GM21786 (cell line): ENCODE measurements around the gene TCP11X2.
"Not testable (repeated sequence)": the region's sequence is repeated elsewhere in the genome, so short reads cannot be mapped to it uniquely, and the experiment has no call there.

Source experiments
- ATAC-seq: cut with Tn5 transposase; IDR thresholded peaks from one replicate; pipeline ENCODE4 v1.9.1; 2021; ENCODE audit not compliant: unreplicated experiment

TCP11X2 gene

DNA sequence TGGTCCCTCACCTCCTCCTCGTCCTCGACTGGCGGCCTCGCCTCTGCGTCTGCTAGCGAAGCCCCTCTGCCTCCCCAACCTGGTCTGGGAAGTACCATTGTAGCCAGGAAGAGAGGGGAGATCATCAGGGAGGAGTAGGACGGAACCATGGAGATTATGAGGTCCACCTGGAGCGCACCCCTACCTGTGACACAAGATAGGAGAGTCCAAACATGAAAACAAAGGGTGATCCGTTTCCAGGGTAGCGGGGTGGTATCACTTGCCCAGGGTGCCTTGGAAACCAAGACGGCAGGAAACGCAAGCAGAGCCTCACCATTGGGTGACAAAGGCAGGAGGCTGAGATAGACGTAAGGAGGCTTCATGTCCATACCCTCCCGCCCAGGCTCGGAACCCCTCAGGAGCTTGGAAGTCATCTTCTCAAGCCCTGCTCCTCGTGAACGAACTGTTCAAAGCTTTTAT is at the start of gene TCP11X2:
Gene TCP11X2, minus strand, starts transcription at position 51 of the 459 bp plus-strand sequence.
- ATAC-seq: not testable (repeated sequence)

DNA sequence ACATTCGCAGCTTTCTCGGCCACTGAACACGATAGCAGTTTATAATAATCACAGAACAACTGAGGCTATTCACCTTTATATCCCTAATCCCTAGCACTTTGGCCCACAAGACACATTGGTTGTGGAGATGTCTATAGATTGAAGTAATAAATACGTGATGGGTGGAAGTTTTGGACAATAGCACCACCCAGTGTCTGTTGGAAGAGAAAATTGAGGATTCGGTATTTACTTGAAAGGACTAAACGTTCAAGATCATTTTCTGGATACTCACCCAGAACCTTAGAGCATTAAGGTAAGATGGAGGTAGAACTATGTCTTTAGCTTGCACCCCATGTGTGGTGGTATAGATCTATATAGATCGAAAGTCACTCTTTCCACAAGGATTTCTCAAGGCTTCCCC is 45.7 kb upstream of the TCP11X2 start:
- ATAC-seq: no peak

DNA sequence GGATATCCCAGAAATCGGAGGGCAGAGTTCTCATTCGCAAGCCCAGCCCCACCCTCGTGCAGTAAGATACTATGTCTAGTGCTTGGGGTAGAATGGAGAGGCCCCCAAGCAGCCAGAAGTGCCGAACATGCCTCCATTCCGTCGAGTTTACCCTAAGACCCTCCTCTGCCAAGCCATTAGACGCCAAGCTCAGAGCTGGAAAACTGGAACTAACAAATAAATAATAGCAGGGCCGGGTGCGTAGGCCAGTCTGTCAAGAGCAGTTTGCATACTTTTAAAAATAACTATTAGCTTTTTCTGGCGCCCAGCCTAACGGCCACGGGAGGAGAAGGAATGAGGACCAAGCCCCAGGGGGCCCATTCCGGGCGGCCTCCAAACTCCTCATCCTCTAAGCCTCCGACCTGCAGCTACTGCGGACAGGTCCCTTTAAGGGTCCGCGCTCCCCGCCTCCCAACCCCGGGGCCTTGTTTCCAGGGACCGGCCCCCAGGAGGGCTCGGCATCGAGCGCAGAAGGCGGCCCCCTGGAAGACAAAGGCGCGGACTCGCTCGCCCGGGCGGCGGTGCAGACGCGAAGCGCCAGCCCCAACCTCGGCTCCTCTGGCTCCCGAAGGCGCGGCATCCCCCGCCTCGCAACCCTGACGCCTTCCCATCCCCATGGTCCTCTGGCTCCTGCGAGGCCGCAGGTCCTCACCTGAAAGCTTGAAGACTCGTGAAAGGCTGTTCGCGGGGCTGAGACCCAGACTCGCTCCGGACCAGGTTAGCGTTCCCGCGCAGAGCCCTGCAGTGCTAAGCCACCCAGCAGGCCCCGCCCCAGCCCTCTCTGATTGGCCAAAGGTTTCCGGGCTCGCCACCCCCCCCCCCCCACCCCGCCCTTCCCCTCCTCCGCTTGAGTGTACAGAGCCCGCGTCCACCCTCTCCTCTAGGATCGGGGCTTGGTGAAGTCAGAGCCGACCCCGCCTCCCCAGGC is 44.6 kb upstream of the TCP11X2 start, which contains the start of gene TMSB15A:
Gene TMSB15A, minus strand, starts transcription at position 765 of the 967 bp plus-strand sequence.
- ATAC-seq: peak; percentile 66

DNA sequence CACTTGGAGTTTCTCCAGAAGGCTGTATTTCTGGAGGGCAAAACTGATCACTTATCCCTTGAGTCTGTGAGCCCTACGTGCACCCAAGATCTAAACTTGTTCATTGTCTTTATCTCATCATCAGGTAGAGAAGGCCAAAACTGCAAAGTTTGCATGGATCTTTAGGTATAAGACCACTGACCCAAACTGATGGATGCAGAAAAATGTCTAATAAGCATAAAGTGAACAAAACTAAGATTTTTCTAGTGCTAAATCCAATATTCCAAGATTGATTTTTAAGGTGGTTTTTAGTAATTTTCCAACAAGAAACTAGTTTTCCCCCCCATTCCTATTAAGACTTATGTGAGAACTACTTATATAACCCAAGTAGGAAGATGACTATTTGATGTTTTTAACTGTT is 42.9 kb upstream of the TCP11X2 start:
- ATAC-seq: no peak

DNA sequence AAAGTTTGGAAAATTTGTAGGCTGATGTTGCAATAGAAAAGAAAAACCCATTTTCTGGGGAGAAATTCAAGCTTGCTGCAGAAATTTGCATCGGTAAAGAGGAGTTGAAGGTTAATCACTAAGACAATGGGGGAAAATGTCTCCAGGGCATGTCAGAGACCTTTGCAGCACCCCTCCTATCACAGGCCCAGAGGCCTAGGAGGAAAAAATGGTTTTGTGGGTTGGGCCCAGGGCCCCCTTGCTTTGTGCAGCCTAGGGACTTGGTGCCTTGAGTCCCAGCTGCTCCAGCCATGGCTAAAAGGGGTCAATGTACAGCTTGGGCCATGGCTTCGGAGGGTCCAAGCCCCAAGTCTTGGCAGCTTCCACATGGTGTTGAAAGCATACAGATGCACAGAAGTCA is 27.1 kb upstream of the TCP11X2 start:
- ATAC-seq: no peak

DNA sequence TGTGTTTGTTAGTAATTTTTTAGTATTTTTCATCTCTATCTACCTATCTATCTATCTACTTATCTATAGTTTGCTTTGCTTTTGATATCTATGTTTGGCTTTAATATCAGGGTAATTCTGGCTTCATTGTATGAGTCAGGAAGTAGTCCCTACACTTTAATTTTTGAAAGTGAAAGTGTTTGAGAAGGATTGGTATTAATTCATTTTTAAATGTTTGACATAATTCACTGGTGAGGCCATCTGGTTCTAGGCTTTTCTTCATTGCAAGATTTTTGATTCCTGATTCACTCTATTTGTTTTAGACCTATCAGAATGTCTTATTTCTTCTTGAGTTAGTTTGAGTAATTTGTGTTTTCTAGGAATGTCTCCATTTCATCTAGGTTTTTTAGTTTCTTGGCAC is 20.2 kb upstream of the TCP11X2 start:
- ATAC-seq: no peak

DNA sequence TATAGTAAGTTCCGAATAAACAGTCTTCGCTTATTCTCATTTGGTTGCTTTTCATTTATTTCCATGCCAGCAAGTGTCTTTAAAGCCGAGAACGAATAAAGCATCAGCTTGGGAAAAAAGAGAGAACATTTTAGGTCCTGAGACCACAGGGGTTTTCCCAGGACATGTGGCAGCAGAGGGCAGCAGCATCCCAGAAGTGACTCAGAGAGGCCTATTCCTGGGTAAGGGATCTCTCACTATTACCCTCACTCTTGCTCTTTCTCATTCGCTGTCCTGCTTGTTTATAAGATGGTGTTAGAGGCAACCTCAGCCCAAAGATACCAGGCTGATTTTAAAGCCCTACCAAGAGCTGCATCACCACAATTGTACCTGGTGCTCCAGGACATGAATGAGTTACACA is 7.2 kb upstream of the TCP11X2 start:
- not testable (repeated sequence) for ATAC-seq

DNA sequence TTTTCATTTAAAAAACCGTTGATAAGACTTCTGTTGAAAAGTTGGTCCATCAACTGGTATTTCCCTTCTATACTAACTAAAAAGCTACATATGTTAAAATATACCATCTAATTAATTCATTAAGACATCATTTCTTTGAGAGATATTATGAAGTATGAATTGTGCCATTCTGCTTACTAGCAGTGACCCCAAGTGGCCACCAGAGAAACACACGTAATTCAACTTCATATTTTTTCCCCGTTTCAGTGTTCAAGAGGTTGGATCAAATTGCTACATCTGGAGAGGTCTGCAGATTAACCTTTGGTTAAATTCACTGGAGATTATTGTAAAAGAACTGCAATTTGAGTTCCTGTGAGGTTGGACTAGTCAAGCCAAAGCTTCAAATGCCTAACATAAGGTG is 1.4 kb downstream of the TCP11X2 start:
- ATAC-seq: not testable (repeated sequence)

DNA sequence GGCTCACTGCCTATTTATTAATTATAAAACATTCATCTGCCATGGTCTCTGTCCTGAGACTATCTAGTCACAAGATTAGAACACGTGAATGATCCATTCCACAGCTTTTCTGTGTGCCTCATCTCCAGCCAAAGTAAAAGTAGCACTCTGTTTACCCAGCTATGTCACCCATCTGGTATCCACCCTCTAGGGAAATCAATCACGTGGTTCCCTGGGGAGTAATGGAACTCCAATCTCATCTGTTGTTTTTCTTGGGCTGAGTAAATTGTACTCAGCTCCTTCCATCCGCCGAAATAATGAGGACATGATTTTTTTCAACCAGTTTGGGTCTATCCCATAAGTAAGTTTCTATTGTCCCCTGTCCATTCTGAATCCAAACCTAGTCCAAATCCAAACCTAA is 13.0 kb downstream of the TCP11X2 start:
- ATAC-seq: not testable (repeated sequence)

DNA sequence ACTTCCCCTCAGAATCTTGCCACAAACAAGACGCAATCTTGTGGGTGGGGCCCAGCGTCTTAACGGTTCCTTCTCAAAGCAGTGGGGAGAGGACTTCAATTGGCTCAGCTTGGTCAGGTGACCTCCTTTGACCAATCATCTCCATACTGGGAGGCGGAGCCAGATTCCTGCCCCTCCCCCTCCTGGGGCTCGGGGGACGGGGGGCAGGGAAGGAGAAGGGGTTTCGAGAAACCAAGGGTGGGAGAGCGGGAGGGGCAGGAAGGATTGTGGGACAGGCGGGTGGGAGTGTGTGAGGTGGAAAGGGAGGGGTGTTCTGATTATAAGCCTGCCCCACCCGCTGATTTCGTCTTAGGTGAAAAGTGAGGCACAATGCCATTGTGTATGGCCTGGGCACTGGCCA is 31.7 kb downstream of the TCP11X2 start, which contains the start of gene NXF2B:
Gene NXF2B, minus strand, starts transcription at position 101 of the 400 bp plus-strand sequence. CDS start 59,972 bp downstream, outside the sequence.
- ATAC-seq: not testable (repeated sequence)

DNA sequence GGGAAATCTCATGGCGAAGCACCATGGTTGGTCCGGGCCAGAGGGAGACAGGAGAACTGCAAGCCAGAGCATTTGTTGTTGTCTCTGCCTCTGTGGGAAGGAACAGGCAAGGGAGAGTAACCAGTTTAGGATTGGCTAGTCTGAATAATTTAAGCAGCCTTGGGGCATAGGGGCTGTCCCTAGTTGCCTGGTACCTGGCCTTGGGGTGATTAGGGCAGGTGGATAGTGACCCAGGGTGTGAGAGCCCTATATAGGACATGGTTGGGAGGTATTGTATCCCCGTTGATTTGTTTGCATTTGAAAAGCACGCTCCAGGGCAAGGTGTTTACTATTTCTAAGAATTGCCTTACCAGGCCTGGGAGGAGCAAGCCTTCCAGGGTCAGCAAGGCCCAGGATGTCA is 57.1 kb downstream of the TCP11X2 start:
- ATAC-seq: not testable (repeated sequence)
